CD14-positive monocyte (primary cell): ENCODE data around the gene THBS2. TPM values are rescaled to one million over a fixed set of nuclear protein-coding genes. Genes with fewer than 3 reads are reported as not detected.

Experiments used
- DNase-seq, 3 donors: peaks; one replicate each; pipeline ENCODE4 v3.0.0-alpha.2; 2011 to 2022
- H2AFZ ChIP-seq: 2 replicates; pipeline ENCODE4 v1.6.0; 2012; ENCODE audit warnings: mild to moderate bottlenecking, low read depth, low read length, inconsistent platforms; ENCODE audit not compliant: insufficient read depth, poor library complexity, severe bottlenecking
- H3K27ac ChIP-seq, 2 donors: 1 replicate in 1 of 2; 2 replicates in 1 of 2; pipeline ENCODE4 v1.5.1; 2012 to 2013; ENCODE audit warnings: low read length in 2 of 2, control low read depth in 1 of 2, inconsistent platforms in 1 of 2, low read depth in 1 of 2, mild to moderate bottlenecking in 1 of 2
- H3K27me3 ChIP-seq, 2 donors: one replicate each; pipeline versions ENCODE4 v1.6.0 to v1.6.1; 2011 to 2013; ENCODE audit warnings: low read length in 2 of 2; ENCODE audit not compliant: control insufficient read depth in 2 of 2, insufficient read depth in 2 of 2
- H3K36me3 ChIP-seq, 2 donors: replicated peaks in 1 of 2; 1 replicate in 1 of 2; 2 replicates in 1 of 2; pipeline versions ENCODE4 v1.5.1 to v1.6.1; 2012 to 2013; ENCODE audit warnings: low read length in 2 of 2, control low read depth in 1 of 2, inconsistent platforms in 1 of 2, mild to moderate bottlenecking in 1 of 2; ENCODE audit not compliant: insufficient read depth in 2 of 2, control insufficient read depth in 1 of 2
- H3K4me1 ChIP-seq, 2 donors: 1 replicate in 1 of 2; 2 replicates in 1 of 2; pipeline versions ENCODE4 v1.5.1 to v1.6.1; 2012 to 2013; ENCODE audit warnings: low read length in 2 of 2, control low read depth in 1 of 2, inconsistent platforms in 1 of 2, mild to moderate bottlenecking in 1 of 2, moderate library complexity in 1 of 2; ENCODE audit not compliant: insufficient read depth in 2 of 2, control insufficient read depth in 1 of 2
- H3K4me2 ChIP-seq: replicated peaks from 2 replicates; pipeline ENCODE3; 2012; ENCODE audit warnings: low read length, moderate library complexity, mild to moderate bottlenecking; ENCODE audit not compliant: poor library complexity, severe bottlenecking; ENCODE audit errors: extremely low read depth
- H3K4me3 ChIP-seq, 3 experiments: fragments of 200-600 bp in 1 of 3; sonication (generic) in 1 of 3; replicated peaks in 1 of 3; 1 replicate in 2 of 3; 2 replicates in 1 of 3; pipeline ENCODE4 v1.5.1; 2011 to 2013; ENCODE audit warnings: low read length in 3 of 3, mild to moderate bottlenecking in 3 of 3, control low read depth in 2 of 3, low read depth in 2 of 3, inconsistent platforms in 1 of 3, moderate library complexity in 1 of 3
- H3K79me2 ChIP-seq: 2 replicates; pipeline ENCODE4 v1.6.0; 2012; ENCODE audit warnings: mild to moderate bottlenecking, control low read depth, inconsistent platforms, low read length, moderate library complexity; ENCODE audit not compliant: insufficient read depth
- H3K9ac ChIP-seq: 2 replicates; pipeline ENCODE4 v1.6.0; 2017; ENCODE audit warnings: low read length, mild to moderate bottlenecking; ENCODE audit not compliant: insufficient read depth, poor library complexity, severe bottlenecking
- H3K9me3 ChIP-seq, 2 donors: replicated peaks in 1 of 2; 1 replicate in 1 of 2; 2 replicates in 1 of 2; pipeline versions ENCODE4 v1.5.1 to v1.6.1; 2012 to 2013; ENCODE audit warnings: low read length in 2 of 2, control low read depth in 1 of 2; ENCODE audit not compliant: control insufficient read depth in 1 of 2, insufficient read depth in 1 of 2
- H4K20me1 ChIP-seq: 2 replicates; pipeline ENCODE4 v1.6.0; 2012; ENCODE audit warnings: mild to moderate bottlenecking, low read length, control low read depth, moderate library complexity; ENCODE audit not compliant: insufficient read depth
- H3K27ac Mint-ChIP-seq, 7 donors: one replicate each; pipeline ENCODE4 v1.8.0; 2020; ENCODE audit warnings: mild to moderate bottlenecking in 7 of 7, mixed read lengths in 7 of 7, moderate library complexity in 6 of 7, inconsistent platforms in 2 of 7
- H3K27me3 Mint-ChIP-seq, 3 donors: one replicate each; pipeline ENCODE4 v1.8.0; 2021 to 2022; ENCODE audit warnings: low read depth in 3 of 3, mild to moderate bottlenecking in 3 of 3, mixed read lengths in 3 of 3, moderate library complexity in 3 of 3, inconsistent platforms in 1 of 3
- H3K36me3 Mint-ChIP-seq, 2 donors: one replicate each; pipeline ENCODE4 v1.8.0; 2020; ENCODE audit warnings: mixed read lengths in 2 of 2, inconsistent platforms in 1 of 2, mild to moderate bottlenecking in 1 of 2
- H3K4me1 Mint-ChIP-seq: one replicate; pipeline ENCODE4 v1.8.0; 2020; ENCODE audit warnings: mild to moderate bottlenecking, mixed read lengths
- H3K4me3 Mint-ChIP-seq, 2 donors: one replicate each; pipeline ENCODE4 v1.8.0; 2020; ENCODE audit warnings: mild to moderate bottlenecking in 2 of 2, mixed read lengths in 2 of 2, moderate library complexity in 1 of 2
- H3K9me3 Mint-ChIP-seq, 7 donors: one replicate each; pipeline ENCODE4 v1.8.0; 2020 to 2022; ENCODE audit warnings: mixed read lengths in 7 of 7, mild to moderate bottlenecking in 6 of 7, moderate library complexity in 6 of 7, inconsistent platforms in 2 of 7
- CTCF ChIP-seq: fragments of 200-600 bp; IDR thresholded peaks from one replicate; pipeline ENCODE4 v1.8.0; 2022; ENCODE audit warnings: antibody characterized with exemption, mild to moderate bottlenecking
- WGBS: methylation state at CpG from one replicate; pipeline ENCODE4 v1.1.5; 2013; ENCODE audit warnings: missing lambda C conversion rate; ENCODE audit not compliant: insufficient coverage; 5-methylcytosine and 5-hydroxymethylcytosine counted together
- intact Hi-C, 2 donors: fragments of 100-400 bp; cut with micrococcal nuclease; formaldehyde crosslinking; loops; one replicate each; pipeline versions ENCODE4 v1.15.0 to v1.15.1; 2023
- polyA plus RNA-seq, 3 donors: library from polyadenylated mRNA; depleted of rRNA in 1 of 3; unstranded in 2 of 3; stranded (reverse) in 1 of 3; fragments of 300-500 nt in 2 of 3; fragments of >200 nt in 1 of 3; fragmentation: Illumina TruSeq in 2 of 3; gene quantifications; 1 replicate in 2 of 3; 2 replicates in 1 of 3; pipeline ENCODE4 v1.2.3, GENCODE V29; 2012 to 2021

THBS2 gene
- polyA plus RNA-seq, 3 donors, result 0.01 to 0.03 TPM; not detected in 1

- H2AFZ ChIP-seq, result no peak overlapping the region
- H3K79me2 ChIP-seq, result no peaks in the 10 kb centered on the region
- no peaks in the 10 kb centered on the region for H3K36me3 ChIP-seq
- Mint-ChIP-seq H3K36me3 (no peaks in the 10 kb centered on the region), H3K4me3 (no peak overlapping the region), H3K27ac (no peak overlapping the region), H3K9me3 (peaks cover 0 to 8% (median 2%) of the 10 kb centered on the region in 7 donors), H3K27me3 (peaks cover 0 to 3% (median 1%) of the 10 kb centered on the region in 3 donors), H3K4me1 (peaks cover 2% of the 10 kb centered on the region)
- no peak overlapping the region for H3K27ac ChIP-seq
- H3K4me3 ChIP-seq, result no peak overlapping the region
- H3K9me3 ChIP-seq, result no peaks in the 10 kb centered on the region
- 90% methylated on average over 17 of the region's 26 CpGs for WGBS
- no peak for TF ChIP-seq CTCF
- H3K4me1 ChIP-seq, result no peaks in the 10 kb centered on the region
- DNase-seq, result no peak
- no peaks in the 10 kb centered on the region for H3K27me3 ChIP-seq
- no peaks in the 10 kb centered on the region for H4K20me1 ChIP-seq
- no peak overlapping the region for H3K9ac ChIP-seq
- intact Hi-C loops, result no loop called here
- no peak overlapping the region for H3K4me2 ChIP-seq
Measured at GRCh38 chr6:169185692-169186485, 67.8 kb downstream of the THBS2 start.

- peaks cover 0 to 12% (median 3%) of the 10 kb centered on the region in 7 donors for H3K9me3 Mint-ChIP-seq
- Histone ChIP-seq H3K9ac (no peak overlapping the region), H3K4me2 (no peak overlapping the region), H3K4me1 (no peaks in the 10 kb centered on the region), H3K4me3 (no peak overlapping the region), H3K27me3 (no peaks in the 10 kb centered on the region), H4K20me1 (no peaks in the 10 kb centered on the region), H3K9me3 (no peaks in the 10 kb centered on the region), H3K36me3 (no peaks in the 10 kb centered on the region), H2AFZ (no peak overlapping the region), H3K79me2 (no peaks in the 10 kb centered on the region), H3K27ac (no peak overlapping the region)
- intact Hi-C loops, result no loop called here
- no peaks in the 10 kb centered on the region for H3K4me1 Mint-ChIP-seq
- H3K4me3 Mint-ChIP-seq, result no peak overlapping the region
- H3K27me3 Mint-ChIP-seq, result peaks cover 0 to 3% (median 0%) of the 10 kb centered on the region in 3 donors
- no peak overlapping the region for H3K27ac Mint-ChIP-seq
- DNase-seq, result no peak
- 96% methylated on average over 11 of the region's 20 CpGs for WGBS
- no peaks in the 10 kb centered on the region for H3K36me3 Mint-ChIP-seq
- TF ChIP-seq CTCF, result no peak
Measured at GRCh38 chr6:169185011-169185521, 68.6 kb downstream of the THBS2 start.
